ENCODE data around the gene SLC2A5. TPM values are rescaled to one million over a fixed set of nuclear protein-coding genes. Genes with fewer than 3 reads are reported as not detected.
A peak's percentile ranks its signal among the peaks of the same experiment; 100 is the strongest.
"Not testable (repeated sequence)": the region's sequence is repeated elsewhere in the genome, so short reads cannot be mapped to it uniquely, and the experiment has no call there.

The SLC2A5 gene
- total RNA-seq, 1 donor from 2014 or later: 3.6 TPM

GRCh38 chr1:9093996-9094595 lies 24.7 kb upstream of the SLC2A5 start:
- intact Hi-C loops (cut with DNase I); ATAC-seq; DNase-seq (ENCODE audit: missing footprints): not testable (repeated sequence)

GRCh38 chr1:9093581-9093980 lies 24.1 kb upstream of the SLC2A5 start:
- ATAC-seq (no peak), DNase-seq (ENCODE audit: missing footprints) (no peak)
- intact Hi-C loops (cut with DNase I): no loop called here

GRCh38 chr1:9093091-9093490 lies 23.7 kb upstream of the SLC2A5 start:
- intact Hi-C loops (cut with DNase I): no loop called here
- no peak for DNase-seq (ENCODE audit: missing footprints)
- ATAC-seq: no peak

- no peak for ATAC-seq
- intact Hi-C loops (cut with DNase I): no loop called here
Observed at GRCh38 chr1:9088807-9089206, 19.4 kb upstream of the SLC2A5 start.

GRCh38 chr1:9087411-9088125 lies 18.1 kb upstream of the SLC2A5 start:
- intact Hi-C loops (cut with DNase I): no loop called here
- ATAC-seq (no peak), DNase-seq (ENCODE audit: missing footprints) (no peak)

More at GRCh38 chr1:9088807-9089206, 19.4 kb upstream of the SLC2A5 start:
- DNase-seq (ENCODE audit: missing footprints): no peak

GRCh38 chr1:9086796-9087195 lies 17.4 kb upstream of the SLC2A5 start:
- intact Hi-C loops (cut with DNase I): no loop called here
- no peak for DNase-seq (ENCODE audit: missing footprints)
- no peak for ATAC-seq

- intact Hi-C loops (cut with DNase I): no loop called here
- ATAC-seq: no peak
Observed at GRCh38 chr1:9086045-9086444, 16.6 kb upstream of the SLC2A5 start.

GRCh38 chr1:9085306-9085940 lies 16.0 kb upstream of the SLC2A5 start:
- intact Hi-C loops (cut with DNase I): no loop called here
- DNase-seq (ENCODE audit: missing footprints): no peak
- ATAC-seq: no peak

More at GRCh38 chr1:9086045-9086444, 16.6 kb upstream of the SLC2A5 start:
- no peak for DNase-seq (ENCODE audit: missing footprints)

GRCh38 chr1:9084906-9085305 lies 15.5 kb upstream of the SLC2A5 start:
- ATAC-seq: peak; percentile 84
- intact Hi-C loops (cut with DNase I): no loop called here
- peak; percentile 76 for DNase-seq (ENCODE audit: missing footprints)

- ATAC-seq (no peak), DNase-seq (ENCODE audit: missing footprints) (no peak)
Observed at GRCh38 chr1:9081473-9081872, 12.0 kb upstream of the SLC2A5 start.

GRCh38 chr1:9080705-9081291 lies 11.4 kb upstream of the SLC2A5 start:
- ATAC-seq: no peak
- DNase-seq (ENCODE audit: missing footprints): no peak
- intact Hi-C loops (cut with DNase I): no loop called here

More at GRCh38 chr1:9081473-9081872, 12.0 kb upstream of the SLC2A5 start:
- intact Hi-C loops (cut with DNase I): no loop called here

GRCh38 chr1:9079988-9080704 lies 10.7 kb upstream of the SLC2A5 start:
- ATAC-seq (no peak), DNase-seq (ENCODE audit: missing footprints) (no peak)
- intact Hi-C loops (cut with DNase I): no loop called here

- intact Hi-C loops (cut with DNase I): no loop called here
- no peak for DNase-seq (ENCODE audit: missing footprints)
- no peak for ATAC-seq
Observed at GRCh38 chr1:9078752-9079500, 9.5 kb upstream of the SLC2A5 start.

- ATAC-seq: no peak
- intact Hi-C loops (cut with DNase I): no loop called here
Observed at GRCh38 chr1:9078015-9078751, 8.7 kb upstream of the SLC2A5 start.

GRCh38 chr1:9075022-9075421 lies 5.6 kb upstream of the SLC2A5 start:
- no peak for ATAC-seq
- intact Hi-C loops (cut with DNase I): no loop called here
- DNase-seq (ENCODE audit: missing footprints): no peak

More at GRCh38 chr1:9078015-9078751, 8.7 kb upstream of the SLC2A5 start:
- no peak for DNase-seq (ENCODE audit: missing footprints)

GRCh38 chr1:9073143-9073542 lies 3.7 kb upstream of the SLC2A5 start:
- no peak for DNase-seq (ENCODE audit: missing footprints)
- ATAC-seq: no peak
- intact Hi-C loops (cut with DNase I): no loop called here

- intact Hi-C loops (cut with DNase I): no loop called here
- no peak for DNase-seq (ENCODE audit: missing footprints)
Observed at GRCh38 chr1:9071554-9072235, 2.3 kb upstream of the SLC2A5 start.

More at GRCh38 chr1:9071554-9072235, 2.3 kb upstream of the SLC2A5 start:
- no peak for ATAC-seq

Data from Right ventricle myocardium inferior (tissue), 1 donor.